Activated B cell treated with CpG ODN at 0.5 μM for 24 hours (primary cell): Measurements from ENCODE around the gene NDUFAF2. TPM values are rescaled to one million over a fixed set of nuclear protein-coding genes. Genes with fewer than 3 reads are reported as not detected.

Experiments used
- ATAC-seq: fragments of 200-7000 bp; cut with Tn5 transposase; one replicate; pipeline ENCODE4 v1.10.0; 2021; ENCODE audit warnings: low read depth, mild to moderate bottlenecking, moderate library complexity
- CTCF ChIA-PET: fragments of 350-600 bp; sonication (Branson Sonifier 250); formaldehyde crosslinking; loops from one replicate; lab custom pipeline; 2021; ENCODE audit warnings: antibody characterized with exemption; lab: Charles Lee
- POLR2A ChIA-PET: fragments of 350-600 bp; sonication (Branson Sonifier 250); formaldehyde crosslinking; loops from one replicate; lab custom pipeline; 2021; ENCODE audit warnings: antibody characterized with exemption; lab: Charles Lee
- DNase-seq: peaks from one replicate; pipeline ENCODE4 v3.0.0; 2022
- H3K27ac Mint-ChIP-seq: one replicate; pipeline ENCODE4 v1.8.0; 2020; ENCODE audit warnings: mixed read lengths
- H3K27me3 Mint-ChIP-seq: one replicate; pipeline ENCODE4 v1.8.0; 2021; ENCODE audit warnings: mixed read lengths
- H3K36me3 Mint-ChIP-seq: one replicate; pipeline ENCODE4 v1.8.0; 2021; ENCODE audit warnings: low read depth, mixed read lengths
- H3K4me1 Mint-ChIP-seq: one replicate; pipeline ENCODE4 v1.8.0; 2021; ENCODE audit warnings: mixed read lengths
- H3K4me3 Mint-ChIP-seq: one replicate; pipeline ENCODE4 v1.8.0; 2020; ENCODE audit warnings: mild to moderate bottlenecking, mixed read lengths
- H3K9me3 Mint-ChIP-seq: one replicate; pipeline ENCODE4 v1.8.0; 2020; ENCODE audit warnings: mixed read lengths
- intact Hi-C: fragments of 100-400 bp; cut with micrococcal nuclease; formaldehyde crosslinking; loops from one replicate; pipeline ENCODE4 v1.15.1; 2024
- total RNA-seq: library from RNA; stranded (reverse); gene quantifications from 2 replicates; pipeline ENCODE4 v1.2.3, GENCODE V29; 2022
- TF ChIP-seq, protein P1 (sequence below): fragments of 200-600 bp; IDR thresholded peaks from one replicate; pipeline ENCODE4 v1.8.0; 2022; ENCODE audit warnings: antibody characterized with exemption, mild to moderate bottlenecking

NDUFAF2 gene
- total RNA-seq, 1 donor from 2014 or later, result 13.1 TPM

GRCh38 chr5:61168951-61169350, 223.9 kb downstream of the NDUFAF2 start:
- ATAC-seq, result no peak
- TF ChIP-seq, protein P1, sequence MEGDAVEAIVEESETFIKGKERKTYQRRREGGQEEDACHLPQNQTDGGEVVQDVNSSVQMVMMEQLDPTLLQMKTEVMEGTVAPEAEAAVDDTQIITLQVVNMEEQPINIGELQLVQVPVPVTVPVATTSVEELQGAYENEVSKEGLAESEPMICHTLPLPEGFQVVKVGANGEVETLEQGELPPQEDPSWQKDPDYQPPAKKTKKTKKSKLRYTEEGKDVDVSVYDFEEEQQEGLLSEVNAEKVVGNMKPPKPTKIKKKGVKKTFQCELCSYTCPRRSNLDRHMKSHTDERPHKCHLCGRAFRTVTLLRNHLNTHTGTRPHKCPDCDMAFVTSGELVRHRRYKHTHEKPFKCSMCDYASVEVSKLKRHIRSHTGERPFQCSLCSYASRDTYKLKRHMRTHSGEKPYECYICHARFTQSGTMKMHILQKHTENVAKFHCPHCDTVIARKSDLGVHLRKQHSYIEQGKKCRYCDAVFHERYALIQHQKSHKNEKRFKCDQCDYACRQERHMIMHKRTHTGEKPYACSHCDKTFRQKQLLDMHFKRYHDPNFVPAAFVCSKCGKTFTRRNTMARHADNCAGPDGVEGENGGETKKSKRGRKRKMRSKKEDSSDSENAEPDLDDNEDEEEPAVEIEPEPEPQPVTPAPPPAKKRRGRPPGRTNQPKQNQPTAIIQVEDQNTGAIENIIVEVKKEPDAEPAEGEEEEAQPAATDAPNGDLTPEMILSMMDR, result no peak
- no peak for DNase-seq
- Mint-ChIP-seq H3K36me3 (no peaks in the 10 kb centered on the region), H3K9me3 (no peaks in the 10 kb centered on the region), H3K27ac (no peak overlapping the region), H3K4me3 (no peak overlapping the region), H3K4me1 (no peaks in the 10 kb centered on the region), H3K27me3 (no peaks in the 10 kb centered on the region)
- intact Hi-C loops, result loop anchor here (10.0 kb wide), 1 partner anchor 474 kb away; no protein-coding TSS in a partner anchor
- CTCF ChIA-PET, result no interaction called here
- POLR2A ChIA-PET, result no interaction called here

DNA sequence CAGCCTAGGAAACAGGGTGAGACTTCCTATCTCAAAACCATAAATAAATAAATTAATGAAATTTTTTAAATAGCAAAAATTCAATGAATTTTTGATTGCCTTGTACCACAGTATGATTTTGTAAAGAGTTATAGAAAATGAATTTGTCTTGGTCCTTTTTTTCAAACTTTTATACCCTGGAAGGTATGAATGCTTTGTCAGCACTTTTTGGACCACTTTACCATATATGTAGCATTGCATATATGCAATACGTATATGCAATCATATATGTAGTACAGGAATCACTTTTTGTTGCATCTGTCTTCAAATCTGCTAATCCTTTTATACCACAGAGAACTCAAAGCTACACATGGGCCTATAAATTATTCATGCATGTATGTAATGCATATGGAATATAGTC, 226.5 kb downstream of the NDUFAF2 start:
- CTCF ChIA-PET, result no interaction called here
- no peak overlapping the region for H3K4me3 Mint-ChIP-seq
- no peak overlapping the region for H3K27ac Mint-ChIP-seq
- ATAC-seq, result no peak
- POLR2A ChIA-PET, result no interaction called here
- no peaks in the 10 kb centered on the region for H3K36me3 Mint-ChIP-seq
- intact Hi-C loops, result no loop called here
- no peak for DNase-seq
- no peaks in the 10 kb centered on the region for H3K4me1 Mint-ChIP-seq
- H3K27me3 Mint-ChIP-seq, result no peaks in the 10 kb centered on the region
- no peaks in the 10 kb centered on the region for H3K9me3 Mint-ChIP-seq
- TF ChIP-seq, protein P1, result no peak

- H3K27ac Mint-ChIP-seq, result no peak overlapping the region
- POLR2A ChIA-PET, result interaction anchor here (0.6 kb wide), 1 partner anchor 12 kb away, joined by 5 read pairs; no protein-coding TSS in a partner anchor
- CTCF ChIA-PET, result no interaction called here
Observed at GRCh38 chr5:61176631-61177030, 231.6 kb downstream of the NDUFAF2 start.

GRCh38 chr5:61177070-61177469, 232.1 kb downstream of the NDUFAF2 start:
- Mint-ChIP-seq H3K4me1 (peaks cover 16% of the 10 kb centered on the region), H3K4me3 (no peak overlapping the region), H3K9me3 (no peaks in the 10 kb centered on the region), H3K27me3 (no peaks in the 10 kb centered on the region), H3K36me3 (no peaks in the 10 kb centered on the region), H3K27ac (no peak overlapping the region)
- ATAC-seq, result no peak
- intact Hi-C loops, result no loop called here
- TF ChIP-seq, protein P1, result no peak
- no peak for DNase-seq
- POLR2A ChIA-PET, result interaction anchor here (0.6 kb wide), 1 partner anchor 13 kb away, joined by 5 read pairs; no protein-coding TSS in a partner anchor
- CTCF ChIA-PET, result no interaction called here

More at GRCh38 chr5:61176631-61177030, 231.6 kb downstream of the NDUFAF2 start:
- no peaks in the 10 kb centered on the region for H3K9me3 Mint-ChIP-seq
- H3K4me1 Mint-ChIP-seq, result peaks cover 16% of the 10 kb centered on the region
- no peaks in the 10 kb centered on the region for H3K36me3 Mint-ChIP-seq
- DNase-seq, result no peak
- no peak overlapping the region for H3K4me3 Mint-ChIP-seq
- intact Hi-C loops, result no loop called here
- no peak for ATAC-seq
- H3K27me3 Mint-ChIP-seq, result no peaks in the 10 kb centered on the region
- TF ChIP-seq, protein P1, result no peak

DNA sequence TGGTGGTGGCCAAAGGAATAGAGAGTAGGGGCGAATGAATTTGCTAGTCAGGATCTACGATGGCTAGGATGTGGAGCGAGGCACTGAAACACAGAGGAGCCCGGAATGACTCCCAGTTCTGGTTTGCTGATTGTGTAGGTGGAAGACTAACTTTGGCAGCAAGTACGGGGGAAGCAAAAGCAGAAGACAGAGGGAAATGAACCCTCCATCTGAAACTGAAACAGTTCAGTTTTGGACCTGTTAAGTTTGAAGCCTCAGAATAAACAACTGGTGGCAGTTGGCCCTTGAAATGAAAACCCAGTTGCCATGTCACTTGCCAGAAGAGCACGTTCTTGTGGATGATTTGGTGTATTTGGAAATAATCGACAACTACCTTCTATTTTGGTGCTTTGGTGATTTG, 232.7 kb downstream of the NDUFAF2 start:
- TF ChIP-seq, protein P1, result no peak
- DNase-seq, result no peak
- H3K9me3 Mint-ChIP-seq, result no peaks in the 10 kb centered on the region
- H3K27ac Mint-ChIP-seq, result no peak overlapping the region
- H3K36me3 Mint-ChIP-seq, result no peaks in the 10 kb centered on the region
- intact Hi-C loops, result no loop called here
- no peak overlapping the region for H3K4me3 Mint-ChIP-seq
- peaks cover 18% of the 10 kb centered on the region for H3K4me1 Mint-ChIP-seq
- ChIA-PET POLR2A (interaction anchor here (0.7 kb wide), 1 partner anchor 481 kb away, joined by 5 read pairs; no protein-coding TSS in a partner anchor), CTCF (no interaction called here)
- no peaks in the 10 kb centered on the region for H3K27me3 Mint-ChIP-seq
- ATAC-seq, result no peak
